VCaP (cell line): ENCODE measurements around the gene HIVEP3.

ENCODE experiments used
- H3K27ac ChIP-seq: fragments of 450-650 bp; 2 replicates; pipeline ENCODE4 v1.5.1; 2017
- TF ChIP-seq, protein P1 (sequence below): fragments of 450-650 bp; conservative IDR thresholded peaks from 2 replicates; pipeline ENCODE4 v1.5.1; 2017; ENCODE audit warnings: mild to moderate bottlenecking, moderate library complexity

Gene HIVEP3

DNA sequence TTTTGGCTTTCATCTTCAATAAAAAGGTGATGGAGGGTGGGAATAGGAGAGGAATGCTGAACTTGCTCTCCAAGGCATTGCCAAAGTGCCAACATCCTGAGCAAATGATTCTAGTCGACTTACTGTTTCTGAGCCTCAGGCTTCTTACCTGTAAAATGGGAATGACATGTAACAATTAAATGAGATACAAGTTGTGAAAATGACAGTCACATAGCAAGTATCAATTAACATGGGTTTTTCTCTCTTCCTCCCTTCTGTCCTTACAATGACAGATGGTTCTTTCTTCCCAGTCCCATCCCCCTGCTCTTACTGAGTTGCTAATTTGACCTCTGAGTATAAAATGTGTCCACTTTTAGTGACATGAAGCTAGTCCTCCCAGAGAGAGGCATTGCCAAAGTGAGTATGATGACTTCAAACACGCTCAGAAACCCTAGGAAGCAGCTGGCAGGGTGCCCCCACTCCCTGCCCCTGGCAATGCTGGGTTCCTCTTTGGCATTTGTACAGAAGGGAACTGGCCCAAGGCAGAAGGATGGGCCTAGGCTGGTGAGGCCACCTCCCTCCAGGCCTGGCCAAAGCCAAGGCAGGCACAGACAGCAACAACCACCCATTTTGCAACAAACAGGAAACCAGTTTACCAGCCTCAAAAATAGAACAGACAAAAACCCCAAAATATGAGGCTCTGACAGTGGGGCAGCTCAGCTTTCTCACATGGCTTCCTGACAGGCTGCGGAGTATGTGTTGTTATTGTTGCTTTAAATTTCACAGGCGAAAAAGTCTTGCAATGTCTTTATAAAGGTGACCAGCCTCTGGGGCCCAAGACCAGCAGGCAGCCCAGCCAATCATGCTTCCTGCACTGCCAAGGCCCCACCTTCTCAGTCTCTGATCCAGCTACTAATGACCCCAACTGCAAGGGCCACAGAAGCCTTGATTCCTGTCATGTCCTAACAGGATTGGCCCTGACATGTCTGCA lies 115.9 kb downstream of the HIVEP3 start:
- no peak overlapping the region for H3K27ac ChIP-seq
- TF ChIP-seq, protein P1, sequence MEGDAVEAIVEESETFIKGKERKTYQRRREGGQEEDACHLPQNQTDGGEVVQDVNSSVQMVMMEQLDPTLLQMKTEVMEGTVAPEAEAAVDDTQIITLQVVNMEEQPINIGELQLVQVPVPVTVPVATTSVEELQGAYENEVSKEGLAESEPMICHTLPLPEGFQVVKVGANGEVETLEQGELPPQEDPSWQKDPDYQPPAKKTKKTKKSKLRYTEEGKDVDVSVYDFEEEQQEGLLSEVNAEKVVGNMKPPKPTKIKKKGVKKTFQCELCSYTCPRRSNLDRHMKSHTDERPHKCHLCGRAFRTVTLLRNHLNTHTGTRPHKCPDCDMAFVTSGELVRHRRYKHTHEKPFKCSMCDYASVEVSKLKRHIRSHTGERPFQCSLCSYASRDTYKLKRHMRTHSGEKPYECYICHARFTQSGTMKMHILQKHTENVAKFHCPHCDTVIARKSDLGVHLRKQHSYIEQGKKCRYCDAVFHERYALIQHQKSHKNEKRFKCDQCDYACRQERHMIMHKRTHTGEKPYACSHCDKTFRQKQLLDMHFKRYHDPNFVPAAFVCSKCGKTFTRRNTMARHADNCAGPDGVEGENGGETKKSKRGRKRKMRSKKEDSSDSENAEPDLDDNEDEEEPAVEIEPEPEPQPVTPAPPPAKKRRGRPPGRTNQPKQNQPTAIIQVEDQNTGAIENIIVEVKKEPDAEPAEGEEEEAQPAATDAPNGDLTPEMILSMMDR, result no peak

GRCh38 chr1:41800311-41800829 lies 118.4 kb downstream of the HIVEP3 start:
- no peak overlapping the region for H3K27ac ChIP-seq
- TF ChIP-seq, protein P1, result no peak

- no peak overlapping the region for H3K27ac ChIP-seq
- TF ChIP-seq, protein P1, result no peak
These were observed 119.0 kb downstream of the HIVEP3 start for GRCh38 chr1:41799723-41800122.

- H3K27ac ChIP-seq, result no peak overlapping the region
- TF ChIP-seq, protein P1, result no peak
These were observed 119.5 kb downstream of the HIVEP3 start for GRCh38 chr1:41799205-41799604.

- TF ChIP-seq, protein P1, result peak; percentile 52
These were observed 123.4 kb downstream of the HIVEP3 start for GRCh38 chr1:41795205-41795762.

DNA sequence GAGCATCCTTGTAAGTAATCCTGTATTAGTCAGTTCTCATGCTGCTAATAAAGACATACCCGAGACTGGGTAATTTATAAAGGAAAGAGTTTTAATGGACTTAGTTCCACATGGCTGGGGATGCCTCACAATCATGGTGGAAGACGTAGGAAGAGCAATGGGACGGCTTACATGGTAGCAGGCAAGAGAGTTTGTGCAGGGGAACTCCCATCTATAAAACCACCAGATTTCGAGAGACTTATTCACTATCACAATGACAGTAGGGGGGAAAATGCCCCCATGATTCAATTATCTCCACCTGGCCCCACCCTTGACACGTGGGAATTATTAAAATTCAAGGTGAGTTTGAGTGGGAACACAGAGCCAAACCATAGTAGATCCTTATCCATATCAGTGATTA lies 124.7 kb downstream of the HIVEP3 start:
- no peak overlapping the region for H3K27ac ChIP-seq
- TF ChIP-seq, protein P1, result no peak

More at GRCh38 chr1:41795205-41795762, 123.4 kb downstream of the HIVEP3 start:
- H3K27ac ChIP-seq, result no peak overlapping the region

GRCh38 chr1:41792485-41792770 lies 126.3 kb downstream of the HIVEP3 start:
- no peak overlapping the region for H3K27ac ChIP-seq
- TF ChIP-seq, protein P1, result no peak
